Stimulated activated CD4-positive, alpha-beta T cell treated with anti-CD3 and anti-CD28 coated beads, Interleukin-2, amount 100 ng/mL, for 4 hours (primary cell): ENCODE measurements around the gene ZFHX3.

ENCODE experiments used
- DNase-seq: peaks from one replicate; pipeline ENCODE4 v3.0.0-alpha.2; 2020; ENCODE audit warnings: low read depth

The ZFHX3 gene

GRCh38 chr16:73067671-73068540 lies 20.0 kb upstream of the ZFHX3 start:
- DNase-seq: no peak

GRCh38 chr16:73066927-73067670 lies 19.2 kb upstream of the ZFHX3 start:
- no peak for DNase-seq

- DNase-seq: no peak
These were observed 18.5 kb upstream of the ZFHX3 start for GRCh38 chr16:73066331-73066926.

GRCh38 chr16:73065632-73066330 lies 17.9 kb upstream of the ZFHX3 start:
- no peak for DNase-seq

- no peak for DNase-seq
These were observed 17.1 kb upstream of the ZFHX3 start for GRCh38 chr16:73064994-73065545.

GRCh38 chr16:73064212-73064993 lies 16.5 kb upstream of the ZFHX3 start:
- no peak for DNase-seq

GRCh38 chr16:73063854-73064211 lies 15.9 kb upstream of the ZFHX3 start:
- DNase-seq: no peak

- no peak for DNase-seq
These were observed 15.1 kb upstream of the ZFHX3 start for GRCh38 chr16:73062743-73063733.

GRCh38 chr16:73062001-73062616 lies 14.2 kb upstream of the ZFHX3 start:
- no peak for DNase-seq

- DNase-seq: no peak
These were observed 13.1 kb upstream of the ZFHX3 start for GRCh38 chr16:73060892-73061490.

- no peak for DNase-seq
These were observed 12.1 kb upstream of the ZFHX3 start for GRCh38 chr16:73059779-73060615.

- no peak for DNase-seq
These were observed 10.9 kb upstream of the ZFHX3 start for GRCh38 chr16:73058616-73059409.

GRCh38 chr16:73058221-73058615 lies 10.3 kb upstream of the ZFHX3 start:
- no peak for DNase-seq

GRCh38 chr16:73057291-73058210 lies 9.6 kb upstream of the ZFHX3 start:
- DNase-seq: no peak

GRCh38 chr16:73056921-73057290 lies 9.0 kb upstream of the ZFHX3 start:
- DNase-seq: no peak

- no peak for DNase-seq
These were observed 8.5 kb upstream of the ZFHX3 start for GRCh38 chr16:73056448-73056847.
